GM21381 (cell line): ENCODE results near the gene CFP.

Experiments used
- ATAC-seq: cut with Tn5 transposase; IDR thresholded peaks from one replicate; pipeline ENCODE4 v1.9.1; 2021; ENCODE audit warnings: mild to moderate bottlenecking, moderate library complexity; ENCODE audit not compliant: unreplicated experiment

The CFP gene

DNA sequence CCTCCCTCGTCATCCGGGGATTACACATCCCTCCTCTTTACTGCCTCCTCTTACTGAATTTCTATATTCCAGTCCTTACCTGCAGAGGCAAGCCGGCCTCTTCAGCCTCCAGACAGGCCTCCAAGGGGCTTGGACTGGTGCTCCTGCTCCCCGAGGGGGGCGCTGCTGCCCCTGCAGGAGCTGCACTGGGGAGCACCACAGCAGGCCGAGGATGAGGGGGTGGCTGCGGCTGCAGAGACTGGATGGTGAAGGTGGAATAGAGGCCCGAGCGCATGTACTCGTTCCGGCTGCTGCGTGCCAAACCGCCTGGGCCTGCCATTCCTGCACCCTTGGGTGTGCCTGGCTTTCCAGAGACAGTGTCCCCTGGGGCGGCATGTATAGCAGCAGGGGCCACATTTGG, 9.1 kb upstream of the CFP start:
- no peak for ATAC-seq

DNA sequence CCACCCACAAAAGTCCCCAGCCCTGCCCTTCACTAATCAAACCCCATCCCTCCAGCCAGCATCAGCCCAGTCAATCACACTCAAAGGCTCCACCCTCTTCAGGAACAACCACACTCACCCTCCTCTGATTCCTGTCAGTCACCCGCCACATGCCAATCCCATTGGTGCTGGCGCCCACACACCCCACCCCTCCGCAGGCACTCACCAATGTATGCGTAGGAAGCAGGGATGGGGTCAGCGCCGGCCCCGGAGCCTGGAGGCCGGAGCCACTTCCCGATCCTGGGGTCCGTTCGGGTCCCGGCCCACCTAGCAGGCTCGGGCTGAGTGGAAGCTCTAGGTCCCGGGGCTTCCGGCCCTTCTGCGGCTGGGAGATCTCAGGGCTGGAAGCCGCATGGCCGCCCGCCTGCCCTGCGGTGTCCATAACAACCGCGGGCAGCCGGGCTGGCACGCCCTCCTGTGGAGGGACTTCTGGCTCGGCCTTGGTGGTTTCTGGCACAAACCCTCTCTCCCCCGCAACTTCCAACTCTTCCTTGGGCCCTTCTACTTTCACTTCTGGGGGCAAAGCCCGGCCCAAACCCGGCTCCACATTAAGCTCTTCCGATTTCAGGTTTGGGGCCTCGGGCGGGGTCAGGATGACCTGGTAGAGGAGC, 7.9 kb upstream of the CFP start:
- no peak for ATAC-seq

DNA sequence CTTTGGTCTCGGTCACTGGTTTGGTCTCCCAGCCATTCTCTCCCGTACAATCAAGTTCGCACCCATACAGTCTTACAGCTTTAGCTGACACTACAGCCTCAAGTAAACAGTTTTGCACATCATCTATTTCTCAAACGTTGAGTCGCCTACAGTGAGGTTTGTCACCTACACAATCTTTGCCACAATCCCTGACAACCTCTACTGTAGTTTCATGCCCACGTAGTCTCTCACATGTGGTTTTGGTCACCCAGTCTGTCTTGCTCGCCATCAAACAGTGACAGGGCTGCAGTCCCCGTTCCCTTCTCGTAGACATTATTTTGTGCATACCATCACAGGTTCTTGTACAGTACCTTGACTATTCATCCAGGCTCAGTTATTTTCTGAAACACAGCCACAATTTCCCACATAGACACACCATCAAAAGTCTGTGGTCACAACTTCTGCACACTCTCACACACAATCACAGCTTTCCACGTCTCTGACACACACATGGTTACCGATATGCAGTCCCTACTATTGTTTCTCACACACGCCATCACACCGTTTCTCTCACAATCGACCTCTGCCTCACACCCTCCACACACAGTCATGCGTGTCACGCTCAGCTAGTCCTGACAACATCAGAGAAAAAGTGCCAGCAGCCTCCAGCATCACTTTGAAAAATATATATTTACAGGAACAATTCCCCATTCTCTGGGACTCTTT, 5.3 kb upstream of the CFP start:
- ATAC-seq: no peak

DNA sequence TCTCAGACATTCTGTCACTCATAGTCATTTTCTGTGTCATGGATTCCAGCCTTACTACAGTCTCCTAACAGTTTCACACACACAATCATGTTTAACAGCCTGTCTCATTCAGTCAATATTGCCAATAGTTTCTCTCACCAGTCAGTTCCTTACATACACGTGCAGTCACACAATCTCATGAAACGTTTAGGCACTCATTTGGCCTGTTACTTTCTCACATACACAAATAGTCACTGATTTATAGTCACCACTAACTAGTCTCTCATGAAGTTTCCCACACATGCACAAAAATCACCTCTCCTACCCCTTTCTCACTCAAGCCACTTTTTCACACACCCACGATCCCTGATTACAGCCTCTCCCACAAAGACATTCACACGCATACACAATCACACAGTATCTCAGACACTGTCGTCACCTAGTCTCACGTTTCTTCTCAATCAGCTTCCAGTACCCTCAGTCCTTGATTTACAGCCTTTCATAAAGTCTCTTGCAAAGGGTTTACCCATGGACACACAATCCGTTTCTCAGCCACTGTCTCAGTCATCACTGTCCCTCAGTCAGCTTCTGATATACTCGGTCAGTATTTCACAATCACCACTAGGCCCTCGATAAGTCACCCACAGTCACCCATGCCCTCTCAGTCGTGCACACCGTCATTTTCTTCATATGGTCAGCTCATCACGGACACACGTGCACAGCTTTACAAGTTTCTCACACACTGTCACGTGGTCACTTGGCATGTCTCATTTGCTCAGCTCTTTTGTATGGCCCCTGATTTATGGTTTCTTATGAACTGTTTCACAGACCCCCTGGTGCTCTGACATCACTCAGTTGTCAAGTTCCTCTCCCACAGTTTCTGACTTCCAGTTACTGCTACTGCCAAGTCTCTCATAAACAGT, 4.2 kb upstream of the CFP start:
- ATAC-seq: no peak

DNA sequence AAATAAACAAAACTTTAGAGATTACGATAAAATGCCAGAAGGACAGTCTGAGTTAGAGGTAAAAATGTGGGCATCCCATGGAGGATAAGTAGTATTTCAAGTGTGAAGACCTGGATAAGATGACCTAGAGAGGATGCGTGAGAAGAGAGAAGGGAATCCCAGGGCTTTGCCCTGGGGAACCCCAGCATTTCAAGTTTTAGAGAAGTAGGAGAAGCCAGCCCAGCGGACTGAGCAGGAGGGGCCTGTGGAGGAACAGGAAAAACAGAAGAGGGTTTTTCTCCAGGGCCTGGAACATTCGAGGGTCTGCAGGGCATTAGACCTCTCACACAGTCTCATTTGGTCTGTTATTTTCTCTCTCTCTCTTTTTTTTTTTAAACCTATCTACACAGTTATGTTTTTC, 2.9 kb upstream of the CFP start:
- no peak for ATAC-seq

DNA sequence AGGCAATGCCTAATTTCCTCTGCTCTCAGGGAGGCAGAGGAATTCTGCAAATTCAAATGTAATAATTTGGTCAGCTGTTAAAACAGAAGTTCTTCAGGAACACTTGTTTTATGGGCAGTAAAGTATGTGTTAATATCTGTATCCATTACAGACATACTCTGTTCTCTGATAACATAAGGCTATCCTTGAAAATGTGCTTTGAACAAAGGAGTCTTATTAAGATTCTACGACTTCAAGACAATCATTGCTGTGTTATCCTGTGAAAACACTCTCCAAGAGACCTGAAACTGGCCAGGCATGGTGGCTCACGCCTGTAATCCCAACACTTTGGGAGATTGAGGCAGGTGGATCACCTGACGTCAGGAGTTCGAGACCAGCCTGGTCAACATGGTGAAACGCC, 1.9 kb upstream of the CFP start:
- no peak for ATAC-seq

DNA sequence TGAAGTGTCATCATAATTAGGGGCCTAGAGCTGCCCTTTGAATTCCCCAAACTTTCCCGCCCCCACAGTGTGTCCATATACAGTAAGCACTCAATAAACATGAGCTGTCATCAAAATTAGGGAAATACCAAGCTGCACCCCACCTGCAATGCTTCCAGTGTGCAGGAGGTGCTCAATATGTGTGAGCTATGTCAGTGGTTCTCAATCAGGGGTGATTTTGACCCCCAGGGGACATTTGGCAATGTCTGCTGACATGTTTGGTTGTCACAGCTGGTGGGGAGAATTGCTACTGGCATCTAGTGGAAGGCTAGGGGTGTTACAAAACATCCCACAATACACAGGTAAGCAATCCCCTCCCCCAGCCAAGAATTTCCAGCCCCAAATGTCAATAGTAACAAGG, 748 bp downstream of the CFP start:
- ATAC-seq: no peak

DNA sequence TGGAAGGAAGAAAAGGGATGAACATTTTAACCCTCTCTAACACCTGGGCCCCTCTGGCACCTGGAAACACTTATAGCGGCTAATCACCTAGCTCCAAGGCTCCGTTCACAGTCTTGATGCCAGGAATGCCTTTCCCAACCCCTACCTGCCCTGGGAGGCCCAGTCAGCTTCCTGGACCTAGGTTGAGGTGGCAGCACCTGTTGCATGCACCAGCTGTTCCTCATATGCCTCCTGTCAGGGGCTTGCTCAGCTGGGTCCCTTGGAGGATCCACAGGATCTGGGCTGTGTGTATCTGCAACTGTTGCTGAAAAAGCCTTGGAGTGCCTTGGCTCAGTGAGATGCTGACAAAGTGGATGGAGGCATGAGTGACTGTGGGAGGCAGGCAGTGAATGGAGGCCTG, 4.4 kb downstream of the CFP start:
- ATAC-seq: no peak

DNA sequence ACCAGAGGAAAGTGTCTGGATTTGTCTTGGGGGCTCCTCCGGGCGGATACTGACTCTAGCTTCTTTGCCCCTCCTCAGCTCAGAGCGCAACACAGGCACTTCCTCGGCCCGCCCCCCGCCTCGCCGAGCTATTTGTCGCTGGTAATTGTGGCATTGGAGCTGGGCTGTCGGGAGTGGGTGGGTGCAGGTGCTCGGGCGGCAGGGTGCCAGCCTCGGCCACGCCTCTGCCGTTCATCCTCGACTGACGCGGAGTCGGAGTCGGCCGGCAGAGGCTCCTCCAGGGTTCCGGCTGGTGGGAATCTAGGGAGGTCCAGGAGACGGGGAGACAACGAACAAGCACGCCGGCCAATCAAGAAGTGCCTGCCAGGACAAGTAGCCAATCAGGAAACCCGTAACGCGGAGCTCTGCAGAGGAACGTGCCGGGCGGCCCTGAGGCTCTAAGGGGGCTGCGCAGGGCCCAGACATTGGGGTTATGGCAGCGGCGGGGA, 6.1 kb downstream of the CFP start:
- ATAC-seq: no peak

DNA sequence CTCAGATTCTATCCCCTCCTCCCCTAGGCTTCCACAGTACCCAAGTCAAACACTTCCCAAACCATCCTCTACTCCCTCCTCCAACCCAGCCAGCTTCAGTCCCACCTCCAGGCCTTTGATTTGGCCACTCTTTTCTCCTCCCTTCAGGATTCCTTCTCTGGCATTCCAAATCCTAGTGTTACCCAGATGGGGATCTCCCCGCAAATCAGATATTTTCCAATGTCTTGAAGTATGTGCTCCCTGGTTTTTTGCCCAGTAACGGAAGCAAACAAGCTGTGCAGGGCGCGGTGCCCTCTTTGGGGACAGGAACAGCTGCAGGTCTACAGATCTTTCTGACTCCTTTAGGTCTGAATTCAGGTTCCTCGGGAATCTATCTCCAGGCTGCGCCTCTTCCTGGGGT, 7.9 kb downstream of the CFP start:
- ATAC-seq: no peak

DNA sequence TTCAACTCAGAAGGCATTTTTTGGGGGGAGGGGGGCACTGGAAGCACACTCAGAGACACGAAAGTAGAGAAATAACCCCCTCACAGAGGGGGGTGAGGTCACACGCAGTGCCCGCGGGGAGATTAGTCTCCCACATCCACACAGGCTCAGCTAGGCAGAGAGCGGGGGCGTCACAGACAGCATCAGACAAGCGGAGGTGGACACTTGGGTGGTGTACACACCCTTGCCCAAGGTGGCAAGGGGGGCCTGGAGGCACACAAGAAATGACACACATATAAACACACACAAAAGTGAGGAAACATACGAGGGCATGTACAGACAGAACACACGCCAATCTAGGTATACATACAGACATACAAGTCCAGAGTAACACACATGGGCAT, 9.4 kb downstream of the CFP start:
- ATAC-seq: no peak

DNA sequence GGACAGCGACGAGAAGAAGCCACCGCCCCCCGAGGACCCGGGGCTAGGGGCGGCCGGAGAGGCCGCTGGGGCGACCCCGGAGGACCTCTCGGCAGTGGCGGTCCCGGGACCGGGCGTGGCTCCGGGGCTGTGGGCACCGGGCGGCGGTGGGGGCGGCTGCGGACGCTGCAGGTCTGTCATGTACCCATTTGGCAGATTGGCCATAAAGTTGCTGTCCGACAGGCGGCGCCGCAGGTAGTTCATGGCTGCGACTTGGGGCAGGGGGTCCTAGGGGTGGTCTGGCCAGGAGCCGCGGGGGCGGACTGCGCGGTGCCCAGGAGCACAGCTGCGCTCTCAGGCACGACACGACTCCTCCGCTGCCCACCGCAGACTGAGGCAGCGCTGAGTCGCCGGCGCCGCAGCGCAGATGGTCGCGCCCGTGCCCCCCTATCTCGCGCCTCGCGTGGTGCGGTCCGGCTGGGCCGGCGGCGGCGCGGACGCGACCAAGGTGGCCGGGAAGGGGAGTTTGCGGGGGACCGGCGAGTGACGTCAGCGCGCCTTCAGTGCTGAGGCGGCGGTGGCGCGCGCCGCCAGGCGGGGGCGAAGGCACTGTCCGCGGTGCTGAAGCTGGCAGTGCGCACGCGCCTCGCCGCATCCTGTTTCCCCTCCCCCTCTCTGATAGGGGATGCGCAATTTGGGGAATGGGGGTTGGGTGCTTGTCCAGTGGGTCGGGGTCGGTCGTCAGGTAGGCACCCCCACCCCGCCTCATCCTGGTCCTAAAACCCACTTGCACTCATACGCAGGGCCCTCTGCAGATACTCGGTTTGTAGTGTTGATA, 10.0 kb downstream of the CFP start, which contains the start of gene SYN1:
TSS of gene SYN1 (minus strand) at position 372 of the 817 bp plus-strand sequence. CDS start at position 243, 129 bp downstream.
- ATAC-seq: peak; percentile 83

DNA sequence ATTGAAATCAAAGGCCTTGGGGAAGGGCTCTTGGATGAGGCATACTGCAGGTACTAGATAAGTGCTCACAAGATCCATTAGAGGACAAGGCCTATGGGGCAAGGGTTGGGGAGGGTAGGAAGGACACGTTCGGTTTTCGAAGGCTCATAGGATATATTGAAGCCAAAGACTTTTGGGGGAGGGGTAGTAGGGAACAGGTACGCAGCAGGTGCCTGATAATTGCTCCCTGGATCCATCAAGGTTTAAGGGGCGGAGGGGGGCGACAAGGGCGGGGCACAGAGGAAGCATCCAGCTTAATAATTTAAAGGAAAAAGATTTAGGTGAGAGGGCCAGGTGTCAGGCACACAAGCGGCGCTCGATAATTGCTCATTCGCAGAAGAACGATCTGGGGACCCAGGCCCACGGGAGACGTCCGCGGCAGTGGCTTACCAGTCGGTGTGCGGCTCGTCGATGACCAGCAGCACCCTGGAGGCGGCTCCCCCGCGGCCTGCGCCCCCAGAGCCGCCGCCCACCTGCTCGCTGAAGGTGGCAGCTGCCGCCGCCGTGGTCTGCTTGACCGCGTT, 10.7 kb downstream of the CFP start:
- no peak for ATAC-seq

DNA sequence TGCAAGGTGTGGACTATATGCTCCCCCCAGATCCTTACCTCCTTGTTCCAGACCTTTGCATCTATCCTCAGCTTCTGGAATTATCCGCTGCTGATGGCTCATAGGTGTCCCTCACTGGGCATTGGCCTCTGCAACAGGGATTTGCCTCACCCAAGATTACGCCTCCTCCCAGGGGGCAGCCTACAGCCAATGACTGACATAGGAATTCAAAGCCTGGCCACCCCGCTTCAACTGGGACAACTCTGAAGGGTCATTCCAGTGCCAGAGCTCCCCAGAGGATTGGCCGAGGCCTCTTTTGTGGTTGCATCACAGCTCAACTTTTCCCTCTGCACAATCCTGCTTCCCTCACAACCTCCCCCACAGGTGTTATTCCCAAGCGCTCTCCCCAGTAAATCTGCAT, 15.1 kb downstream of the CFP start:
- ATAC-seq: no peak

DNA sequence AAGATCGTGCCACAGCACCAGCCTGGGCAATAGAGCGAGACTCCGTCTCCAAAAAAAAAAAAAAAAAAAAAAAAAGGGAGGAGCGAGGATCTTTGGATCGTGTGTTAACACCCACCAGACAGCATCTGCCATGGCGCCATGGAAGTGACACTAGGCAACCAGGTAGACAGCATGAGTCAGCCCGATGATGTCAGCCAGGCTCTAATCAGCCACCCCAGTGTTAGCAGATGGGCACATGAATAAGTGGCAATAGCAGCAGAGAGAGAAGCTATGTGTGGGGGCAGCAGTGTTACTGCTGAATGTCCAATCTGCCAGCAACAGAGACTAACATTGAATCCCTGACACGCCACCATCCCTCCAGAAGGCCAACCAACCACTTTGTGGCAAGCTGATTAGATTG, 16.6 kb downstream of the CFP start:
- no peak for ATAC-seq

DNA sequence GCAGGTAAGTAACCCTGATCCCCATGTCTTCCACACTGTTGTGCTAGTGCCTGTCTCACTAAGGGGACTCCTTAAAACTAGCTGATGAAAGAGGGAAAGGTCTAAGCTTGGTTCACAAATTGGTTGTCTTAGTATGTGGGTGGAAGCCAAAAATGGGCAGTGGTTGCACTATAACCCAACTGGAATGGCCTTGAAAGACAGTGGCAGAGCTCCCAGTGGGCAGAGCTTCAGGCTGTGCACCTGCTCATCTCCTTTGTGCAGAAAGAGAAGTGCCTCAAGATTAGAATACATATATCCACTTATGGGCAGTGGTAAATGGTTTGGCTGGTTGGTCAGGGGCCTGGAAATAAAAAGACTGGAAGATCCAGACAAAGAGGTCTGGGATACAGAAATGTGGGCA, 17.3 kb downstream of the CFP start:
- no peak for ATAC-seq

DNA sequence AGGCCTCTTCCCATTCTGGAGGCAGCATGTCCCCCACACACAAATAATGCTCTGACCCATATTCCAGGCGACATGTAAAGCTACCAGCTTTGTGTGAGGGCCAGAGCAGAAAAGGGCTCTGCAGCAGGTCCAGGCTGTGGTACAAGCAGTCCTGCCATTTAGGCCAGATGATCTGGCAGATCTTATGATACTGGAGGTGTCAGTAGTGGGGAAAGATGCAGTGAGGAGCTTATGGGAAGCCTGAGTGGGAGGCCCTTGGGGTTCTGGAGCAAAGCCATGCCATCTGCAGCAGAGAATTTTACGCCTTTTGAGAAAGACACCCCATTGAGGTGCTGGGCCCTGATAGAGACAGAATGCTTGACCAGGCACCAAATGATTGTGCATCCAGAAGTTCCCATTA, 17.8 kb downstream of the CFP start:
- ATAC-seq: no peak

DNA sequence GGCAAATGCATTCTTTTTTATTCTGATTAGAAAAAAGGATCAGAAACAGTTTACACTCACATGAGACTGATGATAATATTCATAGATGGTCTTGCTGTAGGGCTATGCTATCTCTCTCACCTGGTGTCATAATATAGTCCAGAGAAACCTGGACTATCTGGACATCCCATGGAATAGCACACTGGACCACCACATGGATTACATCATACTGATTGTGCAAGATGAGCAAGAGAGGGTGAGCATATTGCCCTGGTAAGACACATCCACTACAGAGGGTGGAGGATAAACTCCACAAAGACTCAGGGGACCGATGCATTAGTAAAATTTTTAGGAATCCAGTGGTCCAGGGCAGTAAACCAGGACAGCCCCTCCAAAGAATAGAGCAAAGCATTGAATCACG, 18.2 kb downstream of the CFP start:
- no peak for ATAC-seq

DNA sequence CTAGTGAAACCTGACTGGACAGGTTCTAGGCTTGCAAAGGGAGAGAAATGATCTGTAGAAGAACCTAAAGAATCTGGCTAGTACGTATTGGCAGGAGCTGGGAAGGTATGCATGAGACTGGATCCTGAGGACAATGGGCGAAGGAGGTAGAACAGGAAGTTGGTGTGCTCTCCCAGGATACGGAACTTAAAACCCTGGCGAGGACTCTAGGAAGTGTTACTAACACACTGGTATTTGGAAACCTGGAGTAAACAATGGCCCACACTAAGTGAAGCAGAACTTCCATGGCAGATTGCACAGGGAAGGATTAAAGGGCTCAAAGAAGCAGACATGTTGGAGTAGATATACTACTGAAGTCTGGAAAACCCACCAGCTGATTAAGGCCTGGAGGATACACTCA, 19.2 kb downstream of the CFP start:
- no peak for ATAC-seq

DNA sequence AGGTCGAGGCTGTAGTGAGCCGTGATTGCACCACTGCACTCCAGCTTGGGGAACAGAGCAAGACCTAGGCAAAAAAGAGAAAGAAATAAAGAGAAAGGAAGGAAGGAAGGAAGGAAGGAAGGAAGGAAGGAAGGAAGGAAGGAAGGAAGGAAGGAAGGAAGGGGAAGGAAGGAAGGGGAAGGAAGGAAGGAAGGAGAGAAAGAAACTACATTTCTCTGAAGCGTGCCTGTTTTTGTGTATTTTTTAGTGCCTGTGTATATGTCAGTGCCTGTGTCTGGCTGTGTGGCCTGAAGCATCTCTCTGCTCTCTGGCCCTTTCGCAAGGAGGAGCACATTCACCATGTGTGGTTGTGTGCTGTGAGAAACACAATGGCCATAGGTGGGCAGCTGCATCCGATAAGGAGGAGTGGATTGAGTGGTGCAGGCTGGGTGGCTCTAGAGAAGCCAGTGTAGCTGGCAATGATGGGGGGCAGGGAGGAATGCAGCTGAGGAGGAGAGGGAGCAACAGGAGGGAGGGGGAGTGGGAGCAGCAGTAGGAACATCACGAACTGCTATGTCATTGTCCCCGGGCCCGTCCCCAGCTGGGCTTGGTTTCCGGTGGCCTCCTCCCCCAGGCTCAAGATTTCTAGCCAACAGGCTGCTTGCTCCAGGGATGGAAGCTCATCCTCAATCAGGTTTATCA, 21.5 kb downstream of the CFP start:
- no peak for ATAC-seq
